CD4-positive, alpha-beta T cell treated with Interleukin-21 for 1 hour (primary cell): ENCODE results near the gene TADA2A.
"Not testable (repeated sequence)": the region's sequence is repeated elsewhere in the genome, so short reads cannot be mapped to it uniquely, and the experiment has no call there.

Source experiments
- DNase-seq: peaks from one replicate; pipeline ENCODE4 v3.0.0-alpha.2; 2020

TADA2A gene

DNA sequence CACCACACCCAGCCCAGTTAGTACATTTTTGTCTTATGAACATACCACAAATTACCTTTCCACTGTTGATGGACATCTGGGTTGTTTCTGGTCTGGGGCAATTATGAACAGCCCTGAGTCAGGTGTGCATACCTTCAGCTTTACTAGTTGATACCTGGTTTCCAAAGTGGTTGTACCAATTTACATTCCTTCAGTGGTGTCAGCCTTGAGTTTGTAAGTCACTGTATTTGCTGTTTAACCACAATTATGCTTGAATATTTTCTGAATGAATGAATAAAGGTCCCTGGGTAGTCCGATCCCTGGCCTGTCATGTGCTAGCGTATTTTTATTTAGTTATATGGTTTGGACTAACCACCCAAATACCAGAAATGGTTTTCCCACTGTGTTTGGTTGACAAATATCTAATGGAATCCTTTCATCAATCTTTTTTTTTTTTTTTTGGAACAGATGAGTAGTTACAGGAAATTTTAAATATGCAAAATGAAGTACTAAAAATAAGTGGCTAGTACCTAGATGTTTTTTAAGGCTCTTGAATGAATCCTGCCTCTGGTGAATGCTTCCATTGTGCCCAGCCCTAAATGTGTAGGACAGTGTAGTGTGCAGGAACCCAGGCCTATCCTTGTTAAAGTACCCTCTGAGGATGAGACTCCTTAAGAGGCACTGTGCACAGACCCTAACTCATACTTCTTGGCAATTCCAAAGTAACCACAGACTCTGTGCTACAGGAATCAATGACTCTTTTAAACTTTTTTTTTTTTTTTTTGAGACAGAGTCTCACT, 86.8 kb downstream of the TADA2A start:
- no peak for DNase-seq

DNA sequence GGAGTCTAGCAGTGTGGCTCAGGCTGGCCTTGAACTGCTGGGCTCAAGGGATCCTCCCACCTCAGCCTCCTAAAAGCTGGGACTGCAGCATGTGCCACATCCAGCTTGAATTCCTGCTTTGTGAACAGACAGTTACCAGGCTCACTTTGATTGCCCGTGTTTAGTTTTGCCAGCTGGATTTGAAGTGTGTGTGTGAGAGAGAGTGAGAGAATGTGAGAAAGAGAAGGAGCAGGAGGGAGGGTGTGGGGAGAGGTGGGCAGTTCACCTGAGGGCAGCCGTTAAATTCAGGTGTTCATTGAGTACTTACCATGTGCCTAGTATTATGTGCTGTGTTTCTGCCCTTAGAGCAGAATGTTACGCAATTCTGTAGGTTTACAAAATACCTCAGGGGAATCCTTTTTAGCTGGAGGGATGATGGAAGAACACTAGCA, 87.7 kb downstream of the TADA2A start:
- DNase-seq: no peak

DNA sequence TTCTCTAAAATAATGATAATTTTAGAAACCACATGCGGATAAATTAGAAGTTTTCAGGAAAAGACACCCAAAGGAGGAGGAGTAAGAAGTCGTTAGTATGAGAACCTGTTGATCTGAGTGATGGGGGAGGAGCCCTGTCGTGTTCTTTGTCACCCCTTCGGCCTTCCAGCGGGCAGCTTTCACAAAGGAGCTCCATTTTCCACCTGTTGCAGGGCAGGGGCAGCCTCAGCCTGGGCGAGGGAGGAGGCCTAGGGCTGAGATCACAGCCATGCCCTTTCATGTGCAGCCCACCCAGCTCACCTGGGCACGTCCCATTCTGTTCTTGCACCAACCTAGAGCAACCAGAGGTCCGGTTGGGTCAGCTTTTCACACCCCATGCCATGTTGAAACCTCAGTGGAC, 88.3 kb downstream of the TADA2A start:
- DNase-seq: no peak

DNA sequence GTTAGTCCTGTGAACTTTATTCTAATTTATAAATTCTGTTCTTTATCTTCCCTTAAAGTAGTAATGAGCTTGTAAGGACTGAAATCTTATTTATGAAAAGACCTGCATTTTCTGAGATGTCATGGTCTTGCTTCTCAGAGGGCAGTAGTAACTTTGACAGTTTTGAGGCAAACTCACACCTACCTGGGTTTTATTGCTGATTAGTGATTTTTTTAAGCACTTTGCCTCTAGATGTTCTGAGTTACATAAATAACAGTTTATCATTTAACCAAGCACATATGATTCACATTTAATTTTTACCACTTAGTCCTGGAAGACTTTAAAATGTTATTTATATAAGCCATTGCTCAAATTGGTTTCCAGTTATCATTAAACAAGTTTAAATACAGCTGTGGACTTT, 93.7 kb downstream of the TADA2A start:
- no peak for DNase-seq

DNA sequence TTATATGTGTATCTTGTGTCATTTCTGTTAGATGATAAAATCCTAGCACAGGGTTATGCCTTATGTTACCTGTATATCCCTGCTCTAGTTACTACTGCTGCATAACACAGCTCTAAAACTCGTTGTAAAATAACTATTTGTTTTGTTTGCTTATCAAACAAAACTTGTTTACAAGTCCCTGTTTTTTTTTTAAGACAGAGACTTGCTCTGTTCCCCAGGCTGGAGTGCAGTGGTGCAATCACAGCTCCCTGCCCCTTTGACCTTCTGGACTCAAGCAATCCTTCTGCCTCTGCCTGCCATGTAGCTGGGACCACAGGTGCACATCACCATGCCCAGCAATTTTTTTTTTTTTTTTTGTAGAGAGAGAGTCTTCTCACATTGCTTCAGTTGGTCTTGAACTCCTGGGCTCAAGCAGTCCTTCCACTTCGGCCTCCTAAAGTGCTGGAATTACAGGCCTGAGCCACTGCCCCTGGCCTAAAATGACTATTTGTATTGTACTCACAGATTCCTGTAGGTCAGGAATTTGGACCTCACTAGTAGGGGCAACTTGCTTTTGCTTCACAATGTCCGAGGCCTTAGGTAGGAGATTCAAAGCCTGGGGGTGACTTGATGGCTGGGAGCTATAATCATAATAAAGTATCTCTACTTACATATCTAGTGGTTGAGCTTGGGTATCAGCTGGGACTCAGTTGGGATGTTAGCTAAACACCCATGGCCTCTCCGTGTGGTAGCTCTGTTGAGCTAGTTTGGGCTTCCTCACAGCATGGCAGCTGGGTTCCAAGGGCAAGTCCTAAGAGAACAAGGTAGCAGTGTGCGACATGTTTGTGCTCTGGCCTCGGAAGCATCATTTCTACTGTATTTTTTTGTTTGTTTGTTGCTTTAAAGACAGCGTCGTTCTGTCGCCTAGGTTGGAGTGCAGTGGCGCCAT, 95.6 kb downstream of the TADA2A start:
- no peak for DNase-seq

DNA sequence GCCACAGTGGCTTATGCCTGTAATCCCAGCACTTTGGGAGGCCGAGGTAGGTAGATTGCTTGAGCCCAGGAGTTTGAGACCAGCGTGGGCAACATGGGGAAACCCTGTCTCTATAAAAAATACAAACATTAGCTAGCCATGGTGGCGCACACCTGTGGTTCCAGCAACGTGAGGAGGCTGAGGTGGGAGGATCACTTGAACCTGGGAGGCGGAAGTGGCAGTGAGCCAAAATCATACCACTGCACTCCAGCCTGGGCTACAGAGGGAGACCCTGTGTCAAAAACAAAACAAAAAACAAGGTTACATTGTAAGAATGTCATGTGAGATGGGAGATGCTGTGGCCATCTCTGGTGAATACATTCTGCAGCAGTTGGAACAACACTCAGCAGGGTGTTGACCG, 96.5 kb downstream of the TADA2A start:
- no peak for DNase-seq

DNA sequence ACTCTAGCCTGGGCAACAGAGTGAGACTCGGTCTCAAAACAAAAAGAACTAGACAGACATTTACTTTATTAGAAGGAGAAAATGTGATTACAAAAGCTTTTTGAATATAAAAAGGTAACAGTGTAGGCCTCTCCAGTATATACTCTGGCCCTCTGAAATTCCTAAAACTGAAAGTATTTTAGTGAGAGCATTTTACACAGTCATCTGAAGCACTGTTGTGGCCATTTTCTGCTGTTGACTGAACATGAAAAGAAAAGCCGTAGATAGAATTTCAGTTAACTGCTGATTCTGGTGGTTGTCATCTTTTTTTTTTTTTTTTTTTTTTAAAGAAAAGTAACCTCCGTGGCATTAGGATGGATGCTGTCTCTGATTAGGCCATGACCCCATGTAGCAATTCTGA, 98.6 kb downstream of the TADA2A start:
- DNase-seq: no peak

DNA sequence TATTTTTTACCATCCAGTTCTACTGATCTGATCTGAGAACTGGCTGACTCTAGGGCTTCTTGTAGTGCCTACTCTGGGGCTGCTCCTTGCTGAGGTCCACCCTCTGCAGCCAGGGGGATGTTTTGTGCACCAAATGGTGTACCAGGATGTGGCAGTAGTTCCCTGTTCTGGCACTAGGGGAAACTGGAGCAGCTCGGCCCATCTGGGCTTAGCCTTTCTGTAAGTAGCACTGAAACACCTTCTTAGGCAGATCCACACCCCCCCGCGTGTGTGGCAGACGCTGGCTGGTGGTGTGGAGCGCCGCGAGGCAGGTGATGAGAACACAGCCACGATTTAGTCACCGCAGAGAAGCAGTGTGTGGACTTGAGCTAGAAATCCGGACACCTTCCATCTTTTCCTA, 100.0 kb downstream of the TADA2A start:
- no peak for DNase-seq

DNA sequence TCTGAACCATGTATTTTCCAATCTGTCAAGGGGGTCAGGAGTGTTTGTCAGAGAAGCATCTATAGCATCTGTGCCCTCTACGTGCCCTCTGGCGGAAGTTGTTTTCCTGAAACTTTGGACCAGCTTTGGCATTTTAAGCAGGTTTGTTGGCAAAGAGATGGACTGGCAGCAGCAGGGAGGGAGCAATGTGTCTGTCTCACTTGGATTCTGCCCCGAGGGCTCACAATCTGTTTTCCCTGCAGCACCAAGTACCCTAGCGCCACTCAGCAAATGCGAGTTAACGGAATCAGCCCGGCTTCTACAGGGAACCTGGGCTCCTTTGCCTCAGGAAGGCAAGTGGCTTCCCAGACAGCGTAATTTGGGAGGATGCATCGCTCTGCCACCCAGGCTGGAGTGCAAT, 100.4 kb downstream of the TADA2A start:
- DNase-seq: no peak

DNA sequence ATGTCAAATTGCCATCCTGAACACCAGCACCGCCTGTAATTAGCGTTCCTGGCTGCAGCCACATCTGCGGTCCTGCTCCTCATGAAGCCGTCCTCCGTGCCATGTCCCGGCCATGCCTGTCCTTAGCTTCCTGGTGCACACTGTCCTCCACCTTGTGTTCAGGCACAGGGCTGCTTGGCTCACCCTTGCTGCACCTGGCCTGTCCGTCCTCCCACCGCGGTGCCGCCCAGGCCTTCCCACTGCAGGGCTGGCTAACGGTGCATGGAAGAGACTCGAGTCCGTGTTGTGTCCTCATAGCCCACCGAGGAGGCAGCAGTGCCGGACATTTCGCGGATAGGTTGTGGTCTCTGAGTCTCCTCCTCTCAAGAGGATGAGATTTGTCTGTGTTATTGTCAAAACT, 103.4 kb downstream of the TADA2A start:
- DNase-seq: no peak

DNA sequence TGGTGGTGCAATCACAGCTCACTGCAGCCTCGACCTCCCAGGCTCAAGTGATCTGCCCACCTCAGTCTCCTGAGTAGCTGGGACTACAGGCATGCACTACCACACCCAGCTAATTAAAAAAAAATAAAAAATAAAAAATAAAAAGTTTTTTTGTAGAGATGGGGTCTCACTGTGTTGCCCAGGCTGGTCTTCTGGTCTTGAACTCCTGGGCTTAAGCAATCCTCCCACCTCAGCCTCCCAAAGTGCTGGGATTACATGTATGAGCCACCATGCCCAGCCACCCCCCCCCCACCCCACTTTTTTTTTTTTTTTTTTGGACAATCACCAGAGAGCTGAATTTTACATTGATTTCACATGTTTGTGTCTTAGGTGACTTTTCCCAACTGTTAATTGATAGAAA, 105.0 kb downstream of the TADA2A start:
- not testable (repeated sequence) for DNase-seq

DNA sequence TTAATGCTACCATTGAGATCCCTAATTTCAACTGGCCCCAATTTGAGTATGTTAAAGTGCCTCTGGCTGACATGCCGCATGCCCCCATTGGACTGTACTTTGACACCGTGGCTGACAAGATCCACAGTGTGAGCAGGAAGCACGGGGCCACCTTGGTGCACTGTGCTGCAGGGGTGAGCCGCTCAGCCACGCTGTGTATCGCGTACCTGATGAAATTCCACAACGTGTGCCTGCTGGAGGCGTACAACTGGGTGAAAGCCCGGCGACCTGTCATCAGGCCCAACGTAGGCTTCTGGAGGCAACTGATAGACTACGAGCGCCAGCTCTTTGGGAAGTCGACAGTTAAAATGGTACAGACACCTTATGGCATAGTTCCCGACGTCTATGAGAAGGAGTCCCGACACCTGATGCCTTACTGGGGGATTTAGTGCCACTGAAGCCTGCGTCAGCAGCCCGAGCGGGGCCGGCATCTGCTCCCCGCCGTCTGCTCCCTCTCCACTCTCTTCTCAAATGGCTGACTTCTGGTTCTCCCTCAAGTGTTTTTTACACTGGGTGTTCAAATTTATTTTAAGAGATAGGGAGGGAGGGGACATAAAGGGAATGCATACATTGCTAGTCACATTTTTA, 105.9 kb downstream of the TADA2A start:
- no peak for DNase-seq

DNA sequence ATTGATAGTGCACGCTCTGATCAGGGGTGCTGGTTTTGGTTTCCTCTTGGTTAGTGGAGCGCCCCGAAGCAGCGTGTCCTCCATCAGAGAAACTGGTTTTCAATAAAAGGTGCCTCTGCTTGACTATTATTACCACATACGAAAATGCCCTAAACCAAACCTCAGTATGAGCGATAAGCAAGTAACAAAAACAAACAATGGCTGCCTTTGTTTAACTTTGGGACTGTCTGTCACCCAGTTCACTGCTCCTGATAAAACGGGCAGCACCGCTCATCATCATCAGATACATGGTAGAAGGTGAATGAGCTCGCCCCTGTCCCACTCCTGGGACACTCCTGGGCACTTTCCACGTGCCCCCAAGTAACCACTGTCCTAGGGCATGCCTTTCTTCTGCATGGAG, 107.0 kb downstream of the TADA2A start:
- DNase-seq: no peak

DNA sequence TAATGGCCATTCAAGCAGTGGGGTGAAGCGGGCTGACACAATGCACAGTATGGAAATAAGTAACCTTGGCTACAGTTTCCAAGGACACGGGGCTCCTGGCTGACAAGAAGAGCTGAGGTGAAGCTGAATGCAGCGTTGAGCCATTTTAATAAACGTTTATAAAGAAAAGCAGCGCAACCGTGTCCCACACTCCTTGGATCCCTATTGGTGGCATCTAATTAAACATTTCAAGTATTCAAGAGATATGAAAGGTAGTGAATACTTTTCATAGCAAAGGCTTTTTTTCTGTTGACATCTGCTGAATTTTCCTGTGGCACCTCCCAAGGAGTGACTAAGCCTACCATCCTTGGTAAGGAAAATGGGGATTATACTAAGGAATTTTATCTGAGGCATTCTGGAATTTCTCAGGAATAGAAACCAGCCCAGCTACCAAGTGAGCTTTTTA, 109.5 kb downstream of the TADA2A start:
- no peak for DNase-seq

DNA sequence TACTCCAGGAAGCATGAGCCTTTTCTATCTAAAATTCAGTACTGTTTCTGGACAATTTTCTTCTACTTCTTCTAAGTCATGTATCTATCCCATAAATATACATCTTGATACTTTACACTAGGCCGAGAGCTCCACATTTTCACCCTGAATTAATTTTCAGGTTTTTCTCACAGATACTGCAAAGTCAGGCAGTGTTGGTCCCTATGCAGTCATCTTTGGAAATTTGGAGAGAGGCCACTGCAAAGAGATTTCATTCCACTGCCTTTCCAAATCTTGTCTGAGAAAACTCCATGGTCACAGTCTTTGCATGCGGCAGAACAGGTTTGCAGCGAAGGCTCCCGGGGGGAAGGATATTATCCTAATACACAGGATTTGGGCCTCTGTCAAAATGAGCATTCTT, 111.2 kb downstream of the TADA2A start:
- DNase-seq: no peak

DNA sequence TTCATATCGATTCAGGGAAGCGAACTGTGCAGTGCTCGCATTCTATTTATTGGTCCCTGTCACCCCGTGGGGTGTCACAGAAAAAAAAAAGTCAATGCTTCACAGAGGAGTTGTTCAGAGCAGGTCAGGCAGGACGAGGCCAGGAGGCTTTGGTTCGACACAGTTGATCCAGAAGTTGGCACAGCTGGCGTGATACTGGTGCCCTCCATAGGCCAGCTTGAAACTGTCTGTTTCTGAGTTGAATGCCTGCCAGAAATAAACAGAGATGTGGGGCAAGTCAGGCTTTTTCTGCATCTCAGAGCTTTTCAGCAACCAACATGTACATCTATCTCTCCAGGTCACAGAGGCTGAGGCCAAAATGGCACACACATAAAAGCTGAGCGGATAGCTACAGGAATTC, 112.1 kb downstream of the TADA2A start:
- DNase-seq: no peak

DNA sequence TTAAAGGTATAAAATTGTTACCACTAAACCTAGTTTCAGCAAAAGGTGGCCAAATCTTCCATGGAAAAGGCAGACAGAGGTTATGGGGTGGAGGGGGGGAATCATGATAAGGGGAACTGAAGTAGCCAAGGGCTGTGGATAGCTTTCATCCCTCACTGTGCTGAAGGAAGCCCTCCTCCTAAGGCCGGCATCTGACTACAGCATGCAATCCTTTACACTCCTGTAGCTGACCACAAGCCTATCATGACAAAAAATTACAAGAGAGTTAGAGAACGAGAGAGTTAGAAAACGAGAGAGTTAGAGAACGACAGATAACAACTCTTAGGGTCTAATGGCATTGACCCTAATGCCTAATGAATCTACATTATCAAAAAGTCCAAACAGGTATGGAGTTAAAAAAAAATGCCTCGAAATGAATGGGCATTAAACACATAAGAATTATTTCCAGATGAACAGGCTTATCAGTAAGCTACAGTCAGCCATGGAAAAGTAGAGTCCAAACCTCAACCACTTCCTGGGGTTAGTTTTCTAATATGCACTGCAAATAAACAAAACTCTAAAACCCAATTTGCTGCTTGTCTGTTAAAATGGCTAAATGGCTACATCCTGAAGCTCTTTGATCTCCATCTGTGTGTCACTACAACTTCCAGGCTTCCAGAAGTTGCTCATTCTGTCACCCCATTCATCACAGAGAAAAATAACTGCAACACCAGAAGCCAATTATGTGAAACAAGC, 112.7 kb downstream of the TADA2A start:
- DNase-seq: no peak

DNA sequence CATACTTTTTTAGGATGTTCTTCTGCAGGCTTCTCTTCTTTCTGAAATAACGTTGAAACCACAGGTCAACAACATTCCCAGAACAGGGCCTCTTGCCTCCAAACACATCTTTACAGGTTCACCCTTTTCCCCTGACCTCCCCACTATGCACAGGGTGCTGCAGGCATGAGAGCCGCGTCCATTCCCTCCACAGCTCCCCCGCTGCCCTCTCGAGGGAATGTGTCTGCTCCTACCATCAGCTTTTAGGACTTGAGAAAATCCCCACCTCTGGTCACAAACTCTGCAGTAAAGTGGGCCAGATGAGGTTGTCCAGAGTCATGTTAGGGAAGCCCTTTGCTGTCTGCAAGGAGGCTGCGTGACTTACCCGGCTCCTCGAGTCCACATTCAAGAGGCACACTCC, 113.5 kb downstream of the TADA2A start:
- no peak for DNase-seq

DNA sequence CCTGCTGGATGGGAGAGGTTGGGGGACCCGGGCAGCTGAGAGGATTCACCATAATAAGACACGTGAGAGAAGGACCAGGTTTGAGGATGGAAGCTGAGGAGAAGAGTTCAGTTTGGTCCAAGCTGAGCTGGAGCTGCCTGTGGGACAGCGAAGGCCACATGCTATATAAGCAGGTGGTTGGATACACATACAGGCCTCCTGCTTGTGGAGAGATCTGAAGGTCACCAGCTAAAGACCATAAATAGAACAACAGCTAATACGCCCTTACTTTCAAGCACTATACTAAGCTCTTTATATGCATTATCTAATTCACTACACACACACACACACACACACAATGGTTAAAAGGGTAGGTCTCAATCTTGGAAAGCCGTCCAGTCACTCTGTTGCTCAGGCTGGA, 115.1 kb downstream of the TADA2A start:
- no peak for DNase-seq

DNA sequence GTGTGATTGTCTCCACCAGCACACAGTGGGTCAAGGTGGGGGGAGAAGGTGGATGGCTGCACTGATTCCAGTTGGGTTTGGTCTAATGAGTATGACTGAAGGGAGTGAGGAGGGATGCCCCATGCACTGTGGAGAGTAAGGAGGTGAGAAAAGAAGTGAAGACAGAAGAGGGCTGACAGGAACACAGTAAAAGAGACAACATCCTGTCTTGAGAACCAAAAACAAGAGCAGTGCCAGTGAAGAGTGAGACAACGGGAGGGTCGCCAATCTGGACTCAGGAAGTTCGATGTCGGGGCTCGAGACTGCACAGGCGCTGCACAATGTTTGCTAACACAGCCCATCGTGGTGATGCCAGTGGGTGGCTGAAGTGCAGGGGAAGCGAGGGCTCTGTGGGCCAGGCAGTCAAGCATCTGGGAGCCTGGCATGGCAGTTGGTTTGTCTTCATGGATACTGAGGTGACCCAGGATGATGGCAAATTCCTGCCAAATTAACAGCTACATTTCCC, 117.1 kb downstream of the TADA2A start:
- no peak for DNase-seq

DNA sequence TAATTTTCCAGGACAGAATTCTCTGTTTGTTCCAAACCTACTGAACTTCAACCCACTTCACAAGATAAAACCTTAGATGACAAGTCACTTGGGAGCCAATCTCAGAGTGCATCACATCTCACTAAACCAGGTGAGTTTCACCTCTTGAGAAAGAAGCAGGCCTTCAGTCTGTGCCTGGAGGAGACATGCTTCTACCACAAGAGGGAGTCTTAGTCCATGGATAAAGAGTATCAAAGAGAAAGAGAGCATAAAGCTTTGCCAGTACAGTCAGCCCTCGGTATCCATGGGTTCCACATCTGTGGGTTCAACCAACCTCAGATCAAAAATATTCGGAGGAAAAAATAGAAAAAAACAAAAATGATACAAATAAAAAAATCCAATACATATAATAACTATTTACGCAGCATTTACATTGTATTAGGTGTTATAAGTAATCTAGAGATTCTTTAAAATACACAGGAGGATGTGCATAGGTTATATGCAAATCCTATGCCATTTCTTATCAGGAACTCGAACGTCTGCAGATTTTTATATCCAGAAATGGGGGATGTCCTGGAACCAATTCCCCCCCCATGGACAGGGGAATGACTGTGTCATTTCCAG, 120.7 kb downstream of the TADA2A start:
- peak; percentile 61 for DNase-seq
